IMR-90 (cell line): ENCODE measurements around the gene INHBE.
"Not testable (repeated sequence)": the region's sequence is repeated elsewhere in the genome, so short reads cannot be mapped to it uniquely, and the experiment has no call there.

Source experiments
- CTCF ChIP-seq: conservative IDR thresholded peaks from 2 replicates; pipeline ENCODE4 v1.5.1; 2012; ENCODE audit warnings: mild to moderate bottlenecking, low read depth, low read length, improper control_type of control experiment
- ELK1 ChIP-seq: fragments of 150-350 bp; IDR thresholded peaks from 2 replicates; pipeline ENCODE4 v1.6.1; 2016; ENCODE audit warnings: low read depth, mild to moderate bottlenecking, low read length, moderate library complexity, borderline replicate concordance
- POLR2A ChIP-seq: IDR thresholded peaks from 2 replicates; pipeline ENCODE4 v1.6.1; 2012; ENCODE audit warnings: mild to moderate bottlenecking, low read depth, low read length
- RAD21 ChIP-seq: IDR thresholded peaks from 2 replicates; pipeline ENCODE4 v1.6.1; 2012; ENCODE audit warnings: low read length, improper control_type of control experiment

- TF ChIP-seq RAD21, CTCF, POLR2A, ELK1: not testable (repeated sequence)
These were observed 28.2 kb upstream of the INHBE start for GRCh38 chr12:57426948-57427347.
